BE2C (cell line): ENCODE measurements around the gene KRTAP9-9.
"Not testable (repeated sequence)": the region's sequence is repeated elsewhere in the genome, so short reads cannot be mapped to it uniquely, and the experiment has no call there.

Source experiments
- DNase-seq: peaks from one replicate; pipeline ENCODE4 v3.0.0-alpha.2; 2020
- H3K27me3 ChIP-seq: fragments of 250-450 bp; sonication (Bioruptor Pico); 2 replicates; pipeline ENCODE4 v1.5.1; 2020; ENCODE audit warnings: mild to moderate bottlenecking
- H3K36me3 ChIP-seq: fragments of 250-450 bp; sonication (Bioruptor Pico); 2 replicates; pipeline ENCODE4 v1.5.1; 2020; ENCODE audit warnings: mild to moderate bottlenecking
- H3K4me1 ChIP-seq: fragments of 250-450 bp; sonication (Bioruptor Pico); 2 replicates; pipeline ENCODE4 v1.5.1; 2020
- H3K4me3 ChIP-seq: 2 replicates; pipeline ENCODE4 v1.5.1; 2011; ENCODE audit warnings: low read depth, low read length
- H3K9me3 ChIP-seq: fragments of 250-450 bp; sonication (Bioruptor Pico); 2 replicates; pipeline ENCODE4 v1.5.1; 2020
- CTCF ChIP-seq: IDR thresholded peaks from 2 replicates; pipeline ENCODE4 v1.5.1; 2012; ENCODE audit warnings: mild to moderate bottlenecking, low read depth, low read length

Gene KRTAP9-9

GRCh38 chr17:41230094-41230493, 25.1 kb upstream of the KRTAP9-9 start:
- Histone ChIP-seq H3K4me1 (no peaks in the 10 kb centered on the region), H3K4me3 (no peak overlapping the region), H3K9me3 (no peaks in the 10 kb centered on the region), H3K27me3 (peaks cover 48% of the 10 kb centered on the region), H3K36me3 (no peaks in the 10 kb centered on the region)
- no peak for TF ChIP-seq CTCF
- no peak for DNase-seq

GRCh38 chr17:41231731-41232130, 23.5 kb upstream of the KRTAP9-9 start:
- no peaks in the 10 kb centered on the region for H3K4me1 ChIP-seq
- no peak for DNase-seq
- peaks cover 47% of the 10 kb centered on the region for H3K27me3 ChIP-seq
- no peaks in the 10 kb centered on the region for H3K36me3 ChIP-seq
- no peak overlapping the region for H3K4me3 ChIP-seq
- H3K9me3 ChIP-seq = no peaks in the 10 kb centered on the region
- no peak for TF ChIP-seq CTCF

GRCh38 chr17:41232399-41233105, 22.6 kb upstream of the KRTAP9-9 start, which contains the start of gene KRTAP9-3:
KRTAP9-3 (plus strand) TSS chr17:41232449; CDS start chr17:41232502, 53 bp downstream.
- not testable (repeated sequence) for H3K4me1 ChIP-seq, H3K36me3 ChIP-seq, H3K9me3 ChIP-seq, H3K4me3 ChIP-seq, DNase-seq
- H3K27me3 ChIP-seq = peaks cover 47% of the 10 kb centered on the region

- H3K4me1 ChIP-seq, H3K36me3 ChIP-seq, DNase-seq, H3K9me3 ChIP-seq, H3K4me3 ChIP-seq: not testable (repeated sequence)
- peaks cover 17% of the 10 kb centered on the region for H3K27me3 ChIP-seq
Observed at GRCh38 chr17:41237116-41237515, 18.1 kb upstream of the KRTAP9-9 start.

- not testable (repeated sequence) for H3K4me1 ChIP-seq, DNase-seq, H3K36me3 ChIP-seq, H3K4me3 ChIP-seq, H3K9me3 ChIP-seq
- H3K27me3 ChIP-seq = peaks cover 17% of the 10 kb centered on the region
Observed at GRCh38 chr17:41237949-41238437, 17.2 kb upstream of the KRTAP9-9 start, which contains the start of gene KRTAP9-8. KRTAP9-8 (plus strand) TSS chr17:41237999; CDS start chr17:41238052, 53 bp downstream.

GRCh38 chr17:41246995-41247787, 8.0 kb upstream of the KRTAP9-9 start:
- DNase-seq, H3K4me3 ChIP-seq, H3K36me3 ChIP-seq, H3K4me1 ChIP-seq, H3K9me3 ChIP-seq: not testable (repeated sequence)
- H3K27me3 ChIP-seq = peaks cover 14% of the 10 kb centered on the region

- peaks cover 37% of the 10 kb centered on the region for H3K27me3 ChIP-seq
- not testable (repeated sequence) for H3K9me3 ChIP-seq, H3K4me1 ChIP-seq, DNase-seq, H3K4me3 ChIP-seq, H3K36me3 ChIP-seq
Observed at GRCh38 chr17:41249637-41250240, 5.4 kb upstream of the KRTAP9-9 start, which contains the start of gene KRTAP9-4. KRTAP9-4 (plus strand) TSS chr17:41249687; CDS start chr17:41249721, 34 bp downstream.

- DNase-seq = no peak
- no peaks in the 10 kb centered on the region for H3K9me3 ChIP-seq
- H3K4me3 ChIP-seq = no peak overlapping the region
- H3K27me3 ChIP-seq = peaks cover 41% of the 10 kb centered on the region
- H3K4me1 ChIP-seq = no peaks in the 10 kb centered on the region
- no peaks in the 10 kb centered on the region for H3K36me3 ChIP-seq
- no peak for TF ChIP-seq CTCF
Observed at GRCh38 chr17:41251261-41251660, 3.9 kb upstream of the KRTAP9-9 start.
